Measurements from ENCODE around the gene ATOH8. TPM values are rescaled to one million over a fixed set of nuclear protein-coding genes. Genes with fewer than 3 reads are reported as not detected.

Gene ATOH8
- total RNA-seq, 2 donors from 2014 or later = 35.1 to 116 TPM

DNA sequence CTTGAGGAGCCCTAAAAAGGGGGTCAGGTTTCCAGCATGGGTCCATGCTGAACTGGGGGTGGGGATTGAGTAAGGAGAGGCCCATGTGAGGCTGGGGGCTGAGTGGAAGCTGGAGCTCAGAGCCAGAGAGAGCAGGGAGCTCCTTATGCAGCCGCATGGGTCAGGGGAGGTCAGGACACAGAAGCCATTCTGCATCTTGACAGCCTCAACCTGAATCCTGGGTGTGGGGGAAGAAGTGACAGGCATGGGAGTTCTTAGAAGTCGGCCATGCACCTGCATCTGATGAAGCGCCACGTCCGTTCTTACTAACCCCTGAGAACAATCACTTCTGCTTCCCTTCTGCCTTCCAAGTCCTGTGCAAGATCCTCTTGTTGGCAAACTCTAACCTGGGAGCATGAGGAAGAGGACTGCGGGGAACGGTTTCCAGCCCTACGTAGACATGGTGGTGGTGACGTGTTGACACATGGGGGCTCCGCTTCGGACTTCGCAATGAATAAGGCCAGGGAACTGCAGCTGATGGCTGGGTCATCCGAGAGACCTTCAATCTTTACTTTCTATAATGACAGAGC is 37.4 kb upstream of the ATOH8 start:
- Histone ChIP-seq H3K36me3 (no peaks in the 10 kb centered on the region), H3K27ac (no peak overlapping the region), H3K27me3 (no peaks in the 10 kb centered on the region), H3K9me3 (no peaks in the 10 kb centered on the region), H3K4me3 (no peak overlapping the region), H3K4me1 (peaks cover 0 to 41% of the 10 kb centered on the region in 2 donors)
- DNase-seq (ENCODE audit: low spot score) = no peak
- TF ChIP-seq, protein P1, sequence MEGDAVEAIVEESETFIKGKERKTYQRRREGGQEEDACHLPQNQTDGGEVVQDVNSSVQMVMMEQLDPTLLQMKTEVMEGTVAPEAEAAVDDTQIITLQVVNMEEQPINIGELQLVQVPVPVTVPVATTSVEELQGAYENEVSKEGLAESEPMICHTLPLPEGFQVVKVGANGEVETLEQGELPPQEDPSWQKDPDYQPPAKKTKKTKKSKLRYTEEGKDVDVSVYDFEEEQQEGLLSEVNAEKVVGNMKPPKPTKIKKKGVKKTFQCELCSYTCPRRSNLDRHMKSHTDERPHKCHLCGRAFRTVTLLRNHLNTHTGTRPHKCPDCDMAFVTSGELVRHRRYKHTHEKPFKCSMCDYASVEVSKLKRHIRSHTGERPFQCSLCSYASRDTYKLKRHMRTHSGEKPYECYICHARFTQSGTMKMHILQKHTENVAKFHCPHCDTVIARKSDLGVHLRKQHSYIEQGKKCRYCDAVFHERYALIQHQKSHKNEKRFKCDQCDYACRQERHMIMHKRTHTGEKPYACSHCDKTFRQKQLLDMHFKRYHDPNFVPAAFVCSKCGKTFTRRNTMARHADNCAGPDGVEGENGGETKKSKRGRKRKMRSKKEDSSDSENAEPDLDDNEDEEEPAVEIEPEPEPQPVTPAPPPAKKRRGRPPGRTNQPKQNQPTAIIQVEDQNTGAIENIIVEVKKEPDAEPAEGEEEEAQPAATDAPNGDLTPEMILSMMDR (IDR thresholded peaks at IDR 0.05) = no peak

DNA sequence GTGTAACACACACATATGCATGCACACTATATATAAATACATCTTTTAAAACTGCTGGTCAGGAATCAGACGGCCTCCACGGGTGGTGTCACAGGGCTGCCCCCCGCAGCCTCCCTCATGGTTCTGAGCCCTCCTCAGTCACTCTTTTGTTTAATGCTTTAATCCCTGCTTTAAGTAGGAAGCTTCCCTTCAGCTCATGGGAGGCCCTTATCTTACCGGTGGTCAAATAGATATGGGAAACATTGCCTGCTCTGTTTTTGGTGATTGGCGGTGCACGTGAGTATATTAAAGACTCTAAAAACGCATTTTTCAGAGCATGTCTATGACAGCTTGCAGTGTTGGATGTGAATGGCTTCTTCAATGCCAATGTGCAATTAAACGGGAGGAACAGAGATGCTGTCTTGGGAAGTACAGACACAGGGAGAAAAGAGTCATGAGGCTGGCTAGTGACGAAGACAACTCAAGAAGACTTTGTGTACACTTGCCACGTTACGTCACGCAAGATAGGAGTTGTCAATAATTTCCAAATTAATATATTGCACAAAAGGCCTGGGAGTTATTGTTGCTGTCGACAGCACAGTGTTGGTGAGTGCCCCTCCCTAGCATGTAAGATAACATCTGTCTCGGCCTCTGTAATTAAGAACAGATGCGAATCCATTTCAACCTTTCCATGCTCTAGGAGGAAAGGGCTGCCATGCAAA is 36.3 kb upstream of the ATOH8 start:
- Histone ChIP-seq H3K36me3 (no peaks in the 10 kb centered on the region), H3K4me3 (no peak overlapping the region), H3K27ac (no peak overlapping the region), H3K27me3 (no peaks in the 10 kb centered on the region), H3K9me3 (no peaks in the 10 kb centered on the region), H3K4me1 (peaks cover 0 to 34% of the 10 kb centered on the region in 2 donors)
- no peak for DNase-seq (ENCODE audit: low spot score)
- TF ChIP-seq, protein P1 (IDR thresholded peaks at IDR 0.05) = no peak

DNA sequence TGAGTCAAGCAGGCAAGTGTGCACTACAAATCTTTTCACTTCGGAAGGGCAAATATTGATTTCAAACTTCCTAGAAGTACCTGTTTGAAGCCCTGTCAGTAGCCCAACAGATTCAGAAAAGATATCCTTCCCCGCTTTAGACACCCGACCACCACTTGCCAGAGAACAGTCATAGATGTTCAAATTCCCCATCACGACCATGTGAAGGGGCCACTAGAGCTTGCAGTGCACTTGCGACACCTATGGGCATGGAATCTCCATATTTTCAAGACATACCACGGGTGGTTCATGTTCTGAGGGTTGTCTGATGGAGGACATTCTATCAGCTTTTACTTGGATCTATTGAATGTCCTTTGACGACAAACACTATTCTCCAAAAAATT is 35.8 kb upstream of the ATOH8 start:
- TF ChIP-seq, protein P1 (IDR thresholded peaks at IDR 0.05) = no peak
- H3K4me1 ChIP-seq = peaks cover 0 to 28% of the 10 kb centered on the region in 2 donors
- no peaks in the 10 kb centered on the region for H3K36me3 ChIP-seq
- no peak overlapping the region for H3K4me3 ChIP-seq
- DNase-seq (ENCODE audit: low spot score) = no peak
- no peaks in the 10 kb centered on the region for H3K9me3 ChIP-seq
- H3K27me3 ChIP-seq = no peaks in the 10 kb centered on the region
- no peak overlapping the region for H3K27ac ChIP-seq

DNA sequence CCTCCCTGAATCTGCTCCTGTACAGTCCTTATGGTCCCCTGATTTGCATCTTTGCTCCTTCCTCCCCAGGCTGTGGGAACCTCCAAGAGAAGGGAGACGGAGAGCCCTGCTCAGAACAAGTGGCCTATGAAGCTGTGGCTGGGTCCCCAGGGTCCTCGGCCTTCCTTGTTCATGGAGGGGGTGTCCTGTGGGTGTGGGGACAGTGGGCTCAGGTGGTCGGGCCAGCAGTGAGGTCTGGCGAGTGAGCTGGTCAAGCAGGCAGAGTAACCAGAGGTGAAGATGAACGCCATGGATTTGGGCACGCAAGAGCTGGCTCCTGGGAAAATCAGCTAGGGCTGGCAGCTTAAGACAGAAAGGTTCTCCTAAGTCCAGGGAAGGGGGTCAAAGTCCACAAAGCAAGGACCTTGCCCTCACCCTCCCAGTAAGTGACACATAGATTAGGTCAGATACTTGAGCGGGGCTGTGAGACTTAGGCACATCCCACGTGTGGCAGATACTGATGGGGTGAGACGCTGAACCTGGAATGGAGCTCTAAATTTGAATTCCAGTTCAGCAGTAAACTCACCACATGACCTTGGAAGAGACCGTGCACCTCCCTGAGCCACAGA is 34.8 kb upstream of the ATOH8 start:
- Histone ChIP-seq H3K27ac (no peak overlapping the region), H3K36me3 (no peaks in the 10 kb centered on the region), H3K27me3 (no peaks in the 10 kb centered on the region), H3K4me1 (peaks cover 0 to 18% of the 10 kb centered on the region in 2 donors), H3K9me3 (no peaks in the 10 kb centered on the region), H3K4me3 (no peak overlapping the region)
- DNase-seq (ENCODE audit: low spot score) = no peak
- TF ChIP-seq, protein P1 (IDR thresholded peaks at IDR 0.05) = no peak

- H3K27ac ChIP-seq = no peak overlapping the region
- H3K4me1 ChIP-seq = peaks cover 0 to 14% of the 10 kb centered on the region in 2 donors
- no peaks in the 10 kb centered on the region for H3K36me3 ChIP-seq
- no peaks in the 10 kb centered on the region for H3K9me3 ChIP-seq
- H3K27me3 ChIP-seq = no peaks in the 10 kb centered on the region
- H3K4me3 ChIP-seq = no peak overlapping the region
- no peak for DNase-seq (ENCODE audit: low spot score)
- TF ChIP-seq, protein P1 (IDR thresholded peaks at IDR 0.05) = no peak
These were observed 34.1 kb upstream of the ATOH8 start for GRCh38 chr2:85719609-85720240.
